ENCODE measurements around the gene CT47B1. TPM values are rescaled to one million over a fixed set of nuclear protein-coding genes. Genes with fewer than 3 reads are reported as not detected.
"Not testable (repeated sequence)": the region's sequence is repeated elsewhere in the genome, so short reads cannot be mapped to it uniquely, and the experiment has no call there.

Gene CT47B1
- total RNA-seq, 1 donor from 2014 or later = not detected

GRCh38 chrX:120840827-120841226 is 34.8 kb downstream of the CT47B1 start:
- peak; percentile 66 for DNase-seq (ENCODE audit: low read depth)
- FAIRE-seq = no peak
- H3K27me3 ChIP-seq (ENCODE audit: insufficient read depth, low read length) = no peaks in the 10 kb centered on the region
- H3K27ac ChIP-seq (ENCODE audit: low read depth, low read length) = no peak overlapping the region
- H2AFZ ChIP-seq (ENCODE audit: low read depth, low read length) = no peak overlapping the region
- Mint-ChIP-seq H3K27ac (ENCODE audit: unreplicated experiment) (no peak overlapping the region), H3K36me3 (ENCODE audit: low read depth, unreplicated experiment) (no peaks in the 10 kb centered on the region), H3K4me1 (ENCODE audit: low read depth, unreplicated experiment) (no peaks in the 10 kb centered on the region), H3K9me3 (ENCODE audit: unreplicated experiment) (no peaks in the 10 kb centered on the region), H3K27me3 (ENCODE audit: low read depth, unreplicated experiment) (peaks cover 2% of the 10 kb centered on the region), H3K4me3 (ENCODE audit: unreplicated experiment) (no peak overlapping the region)
- no peaks in the 10 kb centered on the region for H3K79me2 ChIP-seq (ENCODE audit: insufficient read depth, low read length)
- no peak overlapping the region for H3K4me3 ChIP-seq (ENCODE audit: insufficient read depth, low read depth, low read length)
- no peaks in the 10 kb centered on the region for H3K36me3 ChIP-seq (ENCODE audit: insufficient read depth, low read length)
- no peaks in the 10 kb centered on the region for H3K9me3 ChIP-seq (ENCODE audit: insufficient read depth, low read depth, low read length)
- H3K4me2 ChIP-seq (ENCODE audit: low read length) = no peak overlapping the region
- TF ChIP-seq EZH2 (IDR thresholded peaks at IDR 0.05; ENCODE audit: insufficient read depth, low read length) (no peak), CTCF (IDR thresholded peaks at IDR 0.05; ENCODE audit: insufficient read depth, low read depth, low read length) (no peak)
- H4K20me1 ChIP-seq (ENCODE audit: insufficient read depth, low read length) = no peaks in the 10 kb centered on the region
- no peaks in the 10 kb centered on the region for H3K4me1 ChIP-seq (ENCODE audit: insufficient read depth, low read length)
- no peak overlapping the region for H3K9ac ChIP-seq (ENCODE audit: low read length)

DNA sequence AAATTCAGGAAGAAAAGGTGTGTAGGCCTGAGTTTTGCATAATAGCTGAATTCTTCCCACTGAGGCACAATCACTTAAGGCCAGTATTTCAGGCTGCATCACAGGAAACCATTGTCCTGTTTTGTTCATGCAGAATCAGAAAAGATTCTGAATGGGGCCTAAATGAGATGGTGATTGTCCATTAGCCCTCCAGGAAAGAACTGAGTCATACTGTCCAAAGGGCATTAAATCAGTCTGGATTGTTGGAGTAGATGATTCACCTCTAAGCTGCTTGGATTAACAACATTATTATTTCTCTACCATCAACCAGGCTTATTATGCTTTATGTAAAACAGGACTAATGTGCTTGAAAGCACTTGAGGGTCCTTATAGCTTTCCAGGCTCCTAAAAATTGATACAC is 36.2 kb downstream of the CT47B1 start:
- TF ChIP-seq CTCF (IDR thresholded peaks at IDR 0.05; ENCODE audit: insufficient read depth, low read depth, low read length) = no peak
- no peak for TF ChIP-seq EZH2 (IDR thresholded peaks at IDR 0.05; ENCODE audit: insufficient read depth, low read length)
- H4K20me1 ChIP-seq (ENCODE audit: insufficient read depth, low read length) = no peaks in the 10 kb centered on the region
- no peak overlapping the region for H3K27ac ChIP-seq (ENCODE audit: low read depth, low read length)
- H3K4me3 ChIP-seq (ENCODE audit: insufficient read depth, low read depth, low read length) = no peak overlapping the region
- peak; percentile 94 for FAIRE-seq
- Mint-ChIP-seq H3K36me3 (ENCODE audit: low read depth, unreplicated experiment) (no peaks in the 10 kb centered on the region), H3K27ac (ENCODE audit: unreplicated experiment) (no peak overlapping the region), H3K27me3 (ENCODE audit: low read depth, unreplicated experiment) (no peaks in the 10 kb centered on the region), H3K4me1 (ENCODE audit: low read depth, unreplicated experiment) (no peaks in the 10 kb centered on the region), H3K9me3 (ENCODE audit: unreplicated experiment) (no peaks in the 10 kb centered on the region), H3K4me3 (ENCODE audit: unreplicated experiment) (no peak overlapping the region)
- H3K36me3 ChIP-seq (ENCODE audit: insufficient read depth, low read length) = no peaks in the 10 kb centered on the region
- H3K9me3 ChIP-seq (ENCODE audit: insufficient read depth, low read depth, low read length) = no peaks in the 10 kb centered on the region
- no peak overlapping the region for H3K9ac ChIP-seq (ENCODE audit: low read length)
- H2AFZ ChIP-seq (ENCODE audit: low read depth, low read length) = no peak overlapping the region
- H3K4me1 ChIP-seq (ENCODE audit: insufficient read depth, low read length) = no peaks in the 10 kb centered on the region
- H3K79me2 ChIP-seq (ENCODE audit: insufficient read depth, low read length) = no peaks in the 10 kb centered on the region
- peak; percentile 33 for DNase-seq (ENCODE audit: low read depth)
- no peak overlapping the region for H3K4me2 ChIP-seq (ENCODE audit: low read length)
- no peaks in the 10 kb centered on the region for H3K27me3 ChIP-seq (ENCODE audit: insufficient read depth, low read length)

DNA sequence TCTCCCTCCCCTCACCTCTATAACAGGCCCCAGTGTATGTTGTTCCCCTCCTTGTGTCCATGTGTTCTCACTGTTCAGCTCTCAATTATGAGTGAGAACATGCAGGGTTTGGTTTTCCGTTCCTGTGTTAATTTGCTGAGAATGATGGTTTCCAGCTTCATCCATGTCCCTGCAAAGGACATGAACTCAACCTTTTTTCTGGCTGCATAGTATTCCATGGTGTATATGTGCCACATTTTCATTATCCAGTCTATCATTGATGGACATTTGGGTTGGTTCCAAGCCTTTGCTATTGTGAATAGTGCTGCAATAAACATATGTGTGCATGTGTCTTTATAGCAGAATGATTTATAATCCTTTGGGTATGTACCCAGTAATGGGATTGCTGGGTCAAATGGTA is 48.5 kb downstream of the CT47B1 start:
- not testable (repeated sequence) for H3K4me3 ChIP-seq (ENCODE audit: insufficient read depth, low read depth, low read length); H3K27me3 ChIP-seq (ENCODE audit: insufficient read depth, low read length); H3K27ac Mint-ChIP-seq (ENCODE audit: unreplicated experiment); H4K20me1 ChIP-seq (ENCODE audit: insufficient read depth, low read length); H3K36me3 ChIP-seq (ENCODE audit: insufficient read depth, low read length); H3K4me1 ChIP-seq (ENCODE audit: insufficient read depth, low read length); H3K36me3 Mint-ChIP-seq (ENCODE audit: low read depth, unreplicated experiment); H3K79me2 ChIP-seq (ENCODE audit: insufficient read depth, low read length); H3K4me3 Mint-ChIP-seq (ENCODE audit: unreplicated experiment); H2AFZ ChIP-seq (ENCODE audit: low read depth, low read length); H3K4me1 Mint-ChIP-seq (ENCODE audit: low read depth, unreplicated experiment); H3K9me3 ChIP-seq (ENCODE audit: insufficient read depth, low read depth, low read length); H3K27ac ChIP-seq (ENCODE audit: low read depth, low read length); H3K9me3 Mint-ChIP-seq (ENCODE audit: unreplicated experiment); H3K9ac ChIP-seq (ENCODE audit: low read length); H3K4me2 ChIP-seq (ENCODE audit: low read length); DNase-seq (ENCODE audit: low read depth); FAIRE-seq
- H3K27me3 Mint-ChIP-seq (ENCODE audit: low read depth, unreplicated experiment) = peaks cover 58% of the 10 kb centered on the region
